HepG2 (cell line): ENCODE results near the gene DNAJC7. TPM values are rescaled to one million over a fixed set of nuclear protein-coding genes. Genes with fewer than 3 reads are reported as not detected.

Source experiments
- IKZF1 ChIP-seq: fragments of 450-650 bp; IDR thresholded peaks from 2 replicates; pipeline ENCODE4 v1.7.1; 2016
- KLF6 ChIP-seq: IDR thresholded peaks from 2 replicates; pipeline ENCODE4 v1.8.0; 2016; ENCODE audit warnings: missing biosample characterization, missing genetic modification reagents
- MTA3 ChIP-seq: sonication (generic); formaldehyde crosslinking; IDR thresholded peaks from 2 replicates; pipeline ENCODE4 v1.4.0; 2020; ENCODE audit warnings: missing genetic modification reagents
- NFYC ChIP-seq: IDR thresholded peaks from 2 replicates; pipeline ENCODE4 v1.6.1; 2016; ENCODE audit warnings: missing genetic modification reagents, missing compliant biosample characterization
- PAF1 ChIP-seq: IDR thresholded peaks from 2 replicates; pipeline ENCODE4 v1.6.1; 2016; ENCODE audit warnings: missing genetic modification reagents, missing compliant biosample characterization
- RFX5 ChIP-seq: IDR thresholded peaks from 2 replicates; pipeline ENCODE4 v1.6.1; 2011; ENCODE audit warnings: low read depth, low read length, improper control_type of control experiment
- XBP1 ChIP-seq: sonication (generic); formaldehyde crosslinking; IDR thresholded peaks from 2 replicates; pipeline ENCODE4 v1.5.0; 2020; ENCODE audit warnings: missing genetic modification reagents
- ZNF326 ChIP-seq: sonication (generic); formaldehyde crosslinking; IDR thresholded peaks from 2 replicates; pipeline ENCODE4 v1.4.0; 2020; ENCODE audit warnings: missing genetic modification reagents, borderline replicate concordance
- ZNF556 ChIP-seq: sonication (generic); formaldehyde crosslinking; IDR thresholded peaks from 2 replicates; pipeline ENCODE4 v1.4.0; 2020; ENCODE audit warnings: mild to moderate bottlenecking, missing genetic modification reagents, borderline replicate concordance
- ZNF703 ChIP-seq: sonication (generic); formaldehyde crosslinking; IDR thresholded peaks from 2 replicates; pipeline ENCODE4 v1.5.1; 2020; ENCODE audit warnings: missing genetic modification reagents, mild to moderate bottlenecking, moderate library complexity, borderline replicate concordance
- ZNF761 ChIP-seq: sonication (generic); formaldehyde crosslinking; conservative IDR thresholded peaks from 2 replicates; pipeline ENCODE4 v1.4.0; 2020; ENCODE audit warnings: mild to moderate bottlenecking, missing genetic modification reagents
- polyA plus RNA-seq, 8 experiments: library from polyadenylated mRNA; depleted of rRNA in 3 of 8; stranded (reverse) in 7 of 8; unstranded in 1 of 8; fragments of >200 nt; fragmentation: Illumina TruSeq in 4 of 8; extraction: Trizol in 4 of 8; gene quantifications; 2 replicates each; pipeline versions ENCODE4 v1.2.1 to v1.2.3, GENCODE V29; 2011 to 2016; ENCODE audit warnings: low read depth in 4 of 8, missing spikeins in 1 of 8, mixed read lengths in 1 of 8; ENCODE audit not compliant: insufficient read depth in 1 of 8
- total RNA-seq, 5 experiments: library from RNA; depleted of rRNA; stranded (reverse); fragments of >200 nt; fragmentation: Illumina TruSeq; extraction: Trizol; gene quantifications; 2 replicates each; pipeline ENCODE4 v1.2.3, GENCODE V29; 2016; ENCODE audit warnings: low read depth in 1 of 5
- TF ChIP-seq, protein P1 (sequence below): sonication (generic); formaldehyde crosslinking; IDR thresholded peaks from 2 replicates; pipeline ENCODE4 v1.4.0; 2020; ENCODE audit warnings: mild to moderate bottlenecking, missing genetic modification reagents
- TF ChIP-seq, protein P2 (sequence below): sonication (generic); formaldehyde crosslinking; IDR thresholded peaks from 2 replicates; pipeline ENCODE4 v1.4.0; 2020; ENCODE audit warnings: mild to moderate bottlenecking, missing genetic modification reagents
- TF ChIP-seq, protein P3 (sequence below): IDR thresholded peaks from 2 replicates; pipeline ENCODE4 v1.6.1; 2016; ENCODE audit warnings: missing biosample characterization, missing genetic modification reagents, low read depth
- TF ChIP-seq, protein P4 (sequence below): sonication (generic); formaldehyde crosslinking; IDR thresholded peaks from 2 replicates; pipeline ENCODE4 v1.4.0; 2020; ENCODE audit warnings: missing genetic modification reagents, borderline replicate concordance
- TF ChIP-seq, protein P5 (sequence below): sonication (generic); formaldehyde crosslinking; IDR thresholded peaks from 2 replicates; pipeline ENCODE4 v1.5.0; 2020; ENCODE audit warnings: mild to moderate bottlenecking, missing genetic modification reagents
- TF ChIP-seq, protein P6 (sequence below): sonication (generic); formaldehyde crosslinking; IDR thresholded peaks from 2 replicates; pipeline ENCODE4 v1.4.0; 2020; ENCODE audit warnings: mild to moderate bottlenecking, missing genetic modification reagents

DNAJC7 gene
- total and polyA plus RNA-seq, 2 of the 13 experiments (the other 11 are each of a cell fraction or from before 2014, with no cell fraction given), result 47.7 to 132 TPM

DNA sequence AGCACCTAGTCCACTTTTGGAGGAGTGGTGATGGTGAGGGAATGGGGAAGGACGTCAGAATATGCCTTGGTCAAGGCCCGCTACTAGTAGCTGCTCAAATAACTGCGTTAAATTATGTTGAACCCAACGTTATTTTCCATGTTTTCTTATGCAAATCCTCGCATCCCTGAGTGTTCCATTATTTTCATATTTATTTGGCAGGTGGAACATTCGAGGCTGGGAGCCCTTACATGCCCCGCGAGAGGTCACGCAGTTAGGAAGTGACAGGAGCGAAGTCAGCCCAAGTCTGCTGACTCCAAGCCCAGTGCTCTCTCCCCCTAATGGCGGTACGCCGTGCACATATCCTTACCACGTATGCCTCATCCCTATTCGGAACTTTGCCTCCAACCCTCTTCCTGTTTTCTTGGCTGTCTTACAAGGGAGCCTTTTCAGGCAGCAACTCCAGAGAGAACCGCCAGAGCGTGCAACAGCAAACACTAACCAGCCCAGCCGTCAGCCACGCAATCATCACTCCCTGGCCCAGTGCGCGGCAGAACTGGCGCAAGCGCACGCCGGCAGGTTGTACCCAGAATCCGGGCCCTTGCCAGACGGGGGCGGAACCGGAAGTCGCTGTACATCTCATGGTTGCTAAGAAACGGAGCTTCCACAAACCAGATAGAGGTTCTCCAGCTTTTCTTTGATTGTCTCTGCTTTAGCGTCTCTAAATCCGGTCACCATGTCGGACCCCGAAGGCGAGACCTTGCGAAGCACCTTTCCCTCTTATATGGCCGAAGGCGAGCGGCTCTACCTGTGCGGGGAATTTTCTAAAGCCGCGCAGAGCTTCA, 87.0 kb downstream of the DNAJC7 start, which contains the start of gene ODAD4 (continued):
- TF ChIP-seq, protein P1, sequence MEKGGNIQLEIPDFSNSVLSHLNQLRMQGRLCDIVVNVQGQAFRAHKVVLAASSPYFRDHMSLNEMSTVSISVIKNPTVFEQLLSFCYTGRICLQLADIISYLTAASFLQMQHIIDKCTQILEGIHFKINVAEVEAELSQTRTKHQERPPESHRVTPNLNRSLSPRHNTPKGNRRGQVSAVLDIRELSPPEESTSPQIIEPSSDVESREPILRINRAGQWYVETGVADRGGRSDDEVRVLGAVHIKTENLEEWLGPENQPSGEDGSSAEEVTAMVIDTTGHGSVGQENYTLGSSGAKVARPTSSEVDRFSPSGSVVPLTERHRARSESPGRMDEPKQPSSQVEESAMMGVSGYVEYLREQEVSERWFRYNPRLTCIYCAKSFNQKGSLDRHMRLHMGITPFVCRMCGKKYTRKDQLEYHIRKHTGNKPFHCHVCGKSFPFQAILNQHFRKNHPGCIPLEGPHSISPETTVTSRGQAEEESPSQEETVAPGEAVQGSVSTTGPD (CRISPR knock-in tag), result no peak
- no peak for TF ChIP-seq XBP1
- TF ChIP-seq, protein P2, sequence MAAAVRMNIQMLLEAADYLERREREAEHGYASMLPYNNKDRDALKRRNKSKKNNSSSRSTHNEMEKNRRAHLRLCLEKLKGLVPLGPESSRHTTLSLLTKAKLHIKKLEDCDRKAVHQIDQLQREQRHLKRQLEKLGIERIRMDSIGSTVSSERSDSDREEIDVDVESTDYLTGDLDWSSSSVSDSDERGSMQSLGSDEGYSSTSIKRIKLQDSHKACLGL (CRISPR knock-in tag), result peak; percentile 81
- TF ChIP-seq ZNF326, result no peak
- peak; percentile 43; the same call in 1 of the 2 replicates for TF ChIP-seq NFYC
- no peak for TF ChIP-seq ZNF703 (CRISPR knock-in tag)
- TF ChIP-seq ZNF556 (CRISPR knock-in tag), result peak; percentile 92
- TF ChIP-seq ZNF761 (CRISPR knock-in tag), result peak; percentile 92
- TF ChIP-seq, protein P3, sequence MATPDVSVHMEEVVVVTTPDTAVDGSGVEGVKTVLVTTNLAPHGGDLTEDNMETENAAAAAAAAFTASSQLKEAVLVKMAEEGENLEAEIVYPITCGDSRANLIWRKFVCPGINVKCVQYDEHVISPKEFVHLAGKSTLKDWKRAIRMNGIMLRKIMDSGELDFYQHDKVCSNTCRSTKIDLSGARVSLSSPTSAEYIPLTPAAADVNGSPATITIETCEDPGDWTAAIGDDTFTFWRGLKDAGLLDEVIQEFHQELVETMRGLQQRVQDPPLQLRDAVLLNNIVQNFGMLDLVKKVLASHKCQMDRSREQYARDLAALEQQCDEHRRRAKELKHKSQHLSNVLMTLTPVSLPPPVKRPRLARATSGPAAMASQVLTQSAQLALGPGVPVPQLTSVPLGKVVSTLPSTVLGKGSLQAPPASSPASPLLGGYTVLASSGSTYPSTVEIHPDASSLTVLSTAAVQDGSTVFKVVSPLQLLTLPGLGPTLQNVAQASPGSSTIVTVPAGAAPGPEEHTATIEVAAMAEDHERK (CRISPR knock-in tag), result no peak
- TF ChIP-seq MTA3 (CRISPR knock-in tag), result no peak
- TF ChIP-seq RFX5, result no peak
- 0 out of 2 replicates have a peak, but pooled peaks have one; percentile 31 for TF ChIP-seq KLF6
- TF ChIP-seq, protein P4, sequence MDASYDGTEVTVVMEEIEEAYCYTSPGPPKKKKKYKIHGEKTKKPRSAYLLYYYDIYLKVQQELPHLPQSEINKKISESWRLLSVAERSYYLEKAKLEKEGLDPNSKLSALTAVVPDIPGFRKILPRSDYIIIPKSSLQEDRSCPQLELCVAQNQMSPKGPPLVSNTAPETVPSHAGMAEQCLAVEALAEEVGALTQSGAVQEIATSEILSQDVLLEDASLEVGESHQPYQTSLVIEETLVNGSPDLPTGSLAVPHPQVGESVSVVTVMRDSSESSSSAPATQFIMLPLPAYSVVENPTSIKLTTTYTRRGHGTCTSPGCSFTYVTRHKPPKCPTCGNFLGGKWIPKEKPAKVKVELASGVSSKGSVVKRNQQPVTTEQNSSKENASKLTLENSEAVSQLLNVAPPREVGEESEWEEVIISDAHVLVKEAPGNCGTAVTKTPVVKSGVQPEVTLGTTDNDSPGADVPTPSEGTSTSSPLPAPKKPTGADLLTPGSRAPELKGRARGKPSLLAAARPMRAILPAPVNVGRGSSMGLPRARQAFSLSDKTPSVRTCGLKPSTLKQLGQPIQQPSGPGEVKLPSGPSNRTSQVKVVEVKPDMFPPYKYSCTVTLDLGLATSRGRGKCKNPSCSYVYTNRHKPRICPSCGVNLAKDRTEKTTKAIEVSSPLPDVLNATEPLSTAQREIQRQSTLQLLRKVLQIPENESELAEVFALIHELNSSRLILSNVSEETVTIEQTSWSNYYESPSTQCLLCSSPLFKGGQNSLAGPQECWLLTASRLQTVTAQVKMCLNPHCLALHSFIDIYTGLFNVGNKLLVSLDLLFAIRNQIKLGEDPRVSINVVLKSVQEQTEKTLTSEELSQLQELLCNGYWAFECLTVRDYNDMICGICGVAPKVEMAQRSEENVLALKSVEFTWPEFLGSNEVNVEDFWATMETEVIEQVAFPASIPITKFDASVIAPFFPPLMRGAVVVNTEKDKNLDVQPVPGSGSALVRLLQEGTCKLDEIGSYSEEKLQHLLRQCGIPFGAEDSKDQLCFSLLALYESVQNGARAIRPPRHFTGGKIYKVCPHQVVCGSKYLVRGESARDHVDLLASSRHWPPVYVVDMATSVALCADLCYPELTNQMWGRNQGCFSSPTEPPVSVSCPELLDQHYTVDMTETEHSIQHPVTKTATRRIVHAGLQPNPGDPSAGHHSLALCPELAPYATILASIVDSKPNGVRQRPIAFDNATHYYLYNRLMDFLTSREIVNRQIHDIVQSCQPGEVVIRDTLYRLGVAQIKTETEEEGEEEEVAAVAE (CRISPR knock-in tag), result peak; percentile 93
- TF ChIP-seq IKZF1, result no peak
- TF ChIP-seq, protein P5, sequence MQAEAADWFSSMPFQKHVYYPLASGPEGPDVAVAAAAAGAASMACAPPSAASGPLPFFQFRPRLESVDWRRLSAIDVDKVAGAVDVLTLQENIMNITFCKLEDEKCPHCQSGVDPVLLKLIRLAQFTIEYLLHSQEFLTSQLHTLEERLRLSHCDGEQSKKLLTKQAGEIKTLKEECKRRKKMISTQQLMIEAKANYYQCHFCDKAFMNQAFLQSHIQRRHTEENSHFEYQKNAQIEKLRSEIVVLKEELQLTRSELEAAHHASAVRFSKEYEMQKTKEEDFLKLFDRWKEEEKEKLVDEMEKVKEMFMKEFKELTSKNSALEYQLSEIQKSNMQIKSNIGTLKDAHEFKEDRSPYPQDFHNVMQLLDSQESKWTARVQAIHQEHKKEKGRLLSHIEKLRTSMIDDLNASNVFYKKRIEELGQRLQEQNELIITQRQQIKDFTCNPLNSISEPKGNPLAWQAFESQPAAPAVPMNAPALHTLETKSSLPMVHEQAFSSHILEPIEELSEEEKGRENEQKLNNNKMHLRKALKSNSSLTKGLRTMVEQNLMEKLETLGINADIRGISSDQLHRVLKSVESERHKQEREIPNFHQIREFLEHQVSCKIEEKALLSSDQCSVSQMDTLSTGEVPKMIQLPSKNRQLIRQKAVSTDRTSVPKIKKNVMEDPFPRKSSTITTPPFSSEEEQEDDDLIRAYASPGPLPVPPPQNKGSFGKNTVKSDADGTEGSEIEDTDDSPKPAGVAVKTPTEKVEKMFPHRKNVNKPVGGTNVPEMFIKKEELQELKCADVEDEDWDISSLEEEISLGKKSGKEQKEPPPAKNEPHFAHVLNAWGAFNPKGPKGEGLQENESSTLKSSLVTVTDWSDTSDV (CRISPR knock-in tag), result no peak
- no peak for TF ChIP-seq PAF1 (CRISPR knock-in tag)
- TF ChIP-seq, protein P6, sequence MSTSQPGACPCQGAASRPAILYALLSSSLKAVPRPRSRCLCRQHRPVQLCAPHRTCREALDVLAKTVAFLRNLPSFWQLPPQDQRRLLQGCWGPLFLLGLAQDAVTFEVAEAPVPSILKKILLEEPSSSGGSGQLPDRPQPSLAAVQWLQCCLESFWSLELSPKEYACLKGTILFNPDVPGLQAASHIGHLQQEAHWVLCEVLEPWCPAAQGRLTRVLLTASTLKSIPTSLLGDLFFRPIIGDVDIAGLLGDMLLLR (CRISPR knock-in tag), result peak; percentile 77; the same call in 1 of the 2 replicates
